ENCODE measurements around the gene DIP2C.

Gene DIP2C

GRCh38 chr10:251982-252582, 437.4 kb downstream of the DIP2C start:
- no peak for TF ChIP-seq CTCF (IDR thresholded peaks at IDR 0.05; ENCODE audit: borderline replicate concordance, control extremely low read depth, extremely low read depth, insufficient read depth, missing control alignments)
- in situ Hi-C loops (cut with MboI; ENCODE audit: low sequenced_read_pairs, unreplicated experiment): no loop called here
- no peak for DNase-seq (ENCODE audit: low spot score)

- no peak for DNase-seq (ENCODE audit: low spot score)
- no peak for TF ChIP-seq CTCF (IDR thresholded peaks at IDR 0.05; ENCODE audit: borderline replicate concordance, control extremely low read depth, extremely low read depth, insufficient read depth, missing control alignments)
- in situ Hi-C loops (cut with MboI; ENCODE audit: low sequenced_read_pairs, unreplicated experiment): no loop called here
These were observed 441.2 kb downstream of the DIP2C start for GRCh38 chr10:248307-248706.

- no peak for TF ChIP-seq CTCF (IDR thresholded peaks at IDR 0.05; ENCODE audit: borderline replicate concordance, control extremely low read depth, extremely low read depth, insufficient read depth, missing control alignments)
- in situ Hi-C loops (cut with MboI; ENCODE audit: low sequenced_read_pairs, unreplicated experiment): no loop called here
- no peak for DNase-seq (ENCODE audit: low spot score)
These were observed 442.0 kb downstream of the DIP2C start for GRCh38 chr10:247480-247879.

DNA sequence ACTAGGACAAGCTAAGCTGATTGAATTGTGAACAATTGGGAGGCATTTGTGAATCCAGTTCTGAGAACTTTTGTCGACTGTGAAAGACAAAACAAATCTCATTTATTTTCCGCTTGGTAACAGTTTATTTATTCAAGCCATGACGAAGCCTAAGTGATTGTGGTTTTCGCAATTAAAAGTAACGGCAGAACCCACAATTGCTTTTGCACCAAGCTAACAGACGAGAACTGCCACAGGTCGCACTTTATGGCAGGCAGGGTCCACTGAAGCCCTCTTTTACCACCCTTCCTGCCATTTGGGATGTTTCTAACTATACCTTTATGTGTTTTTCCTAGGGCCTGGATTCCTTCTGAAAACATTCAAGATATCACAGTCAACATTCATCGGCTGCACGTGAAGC, 443.0 kb downstream of the DIP2C start:
- in situ Hi-C loops (cut with MboI; ENCODE audit: low sequenced_read_pairs, unreplicated experiment): no loop called here
- TF ChIP-seq CTCF (IDR thresholded peaks at IDR 0.05; ENCODE audit: borderline replicate concordance, control extremely low read depth, extremely low read depth, insufficient read depth, missing control alignments): no peak

DNA sequence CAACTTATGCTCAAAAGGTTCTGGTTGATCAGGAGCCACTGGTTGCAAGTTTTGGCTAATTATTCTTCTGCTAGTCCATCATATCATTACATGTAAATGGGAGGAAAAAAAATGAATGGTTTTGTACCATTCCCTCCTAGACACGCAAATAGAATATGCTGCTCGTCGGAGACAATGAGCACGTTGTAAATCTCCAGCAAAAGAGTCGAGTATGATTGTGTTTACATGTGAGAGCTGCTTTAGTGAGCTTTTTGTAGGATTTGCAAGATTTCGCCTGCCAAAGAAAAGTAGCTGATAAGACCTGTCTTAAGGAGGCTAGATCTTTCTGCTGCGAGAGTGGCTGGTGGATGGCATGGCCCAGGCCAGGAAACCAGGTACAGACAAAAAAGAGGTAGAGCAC, 445.2 kb downstream of the DIP2C start:
- in situ Hi-C loops (cut with MboI; ENCODE audit: low sequenced_read_pairs, unreplicated experiment): no loop called here
- no peak for TF ChIP-seq CTCF (IDR thresholded peaks at IDR 0.05; ENCODE audit: borderline replicate concordance, control extremely low read depth, extremely low read depth, insufficient read depth, missing control alignments)
- DNase-seq (ENCODE audit: low spot score): no peak

More for the DNA sequence above, 443.0 kb downstream of the DIP2C start:
- no peak for DNase-seq (ENCODE audit: low spot score)

DNA sequence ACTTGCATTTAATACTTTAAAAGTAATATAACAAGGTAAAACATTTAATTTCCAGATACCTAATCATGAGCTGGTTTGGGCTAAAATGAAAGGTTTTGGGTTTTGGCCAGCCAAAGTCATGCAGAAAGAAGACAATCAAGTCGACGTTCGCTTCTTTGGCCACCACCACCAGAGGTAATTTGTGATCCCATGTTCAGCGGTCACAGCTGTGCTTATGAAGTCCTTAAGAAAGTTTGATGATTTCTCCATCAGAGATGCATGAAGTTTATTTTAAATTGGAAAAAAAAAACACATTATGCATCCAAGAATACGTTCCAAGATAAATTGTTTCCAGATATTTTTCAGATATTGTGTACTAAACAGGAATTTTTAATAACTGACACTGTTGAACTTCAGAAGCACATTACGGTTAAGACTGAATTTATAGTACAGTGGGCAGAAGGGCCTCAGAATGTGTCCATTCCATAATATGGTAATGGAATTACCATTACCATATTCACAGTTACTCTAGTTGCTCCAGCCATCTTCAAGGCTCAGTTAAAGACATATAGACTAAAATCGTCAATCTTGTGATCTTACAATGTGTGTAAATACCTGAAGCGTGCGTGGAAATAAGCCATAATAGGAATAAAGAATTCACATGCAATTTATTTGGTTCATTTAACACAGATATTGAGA, 447.4 kb downstream of the DIP2C start:
- no peak for TF ChIP-seq CTCF (IDR thresholded peaks at IDR 0.05; ENCODE audit: borderline replicate concordance, control extremely low read depth, extremely low read depth, insufficient read depth, missing control alignments)
- in situ Hi-C loops (cut with MboI; ENCODE audit: low sequenced_read_pairs, unreplicated experiment): no loop called here

More for the DNA sequence above, 447.4 kb downstream of the DIP2C start:
- no peak for DNase-seq (ENCODE audit: low spot score)

All from GM13976 (cell line).